HCT116 (cell line): ENCODE results near the gene PLAC8.

ENCODE experiments used
- EZH2phosphoT487 ChIP-seq: fragments of 200-600 bp; IDR thresholded peaks from 2 replicates; pipeline ENCODE4 v1.6.1; 2018; ENCODE audit warnings: antibody characterized with exemption, borderline replicate concordance
- TF ChIP-seq, protein P1 (sequence below), 3 experiments: fragments of 200-600 bp in 1 of 3; sonication (generic) in 1 of 3; IDR thresholded peaks in 2 of 3; conservative IDR thresholded peaks in 1 of 3; 2 replicates each; pipeline ENCODE4 v1.5.1; 2012 to 2017; ENCODE audit warnings: low read depth in 2 of 3, low read length in 2 of 3, antibody characterized with exemption in 1 of 3, borderline replicate concordance in 1 of 3, control low read depth in 1 of 3, mild to moderate bottlenecking in 1 of 3, mixed read lengths in 1 of 3, mixed run types in 1 of 3, moderate library complexity in 1 of 3; ENCODE audit not compliant: insufficient read depth in 1 of 3

- TF ChIP-seq, protein P1, sequence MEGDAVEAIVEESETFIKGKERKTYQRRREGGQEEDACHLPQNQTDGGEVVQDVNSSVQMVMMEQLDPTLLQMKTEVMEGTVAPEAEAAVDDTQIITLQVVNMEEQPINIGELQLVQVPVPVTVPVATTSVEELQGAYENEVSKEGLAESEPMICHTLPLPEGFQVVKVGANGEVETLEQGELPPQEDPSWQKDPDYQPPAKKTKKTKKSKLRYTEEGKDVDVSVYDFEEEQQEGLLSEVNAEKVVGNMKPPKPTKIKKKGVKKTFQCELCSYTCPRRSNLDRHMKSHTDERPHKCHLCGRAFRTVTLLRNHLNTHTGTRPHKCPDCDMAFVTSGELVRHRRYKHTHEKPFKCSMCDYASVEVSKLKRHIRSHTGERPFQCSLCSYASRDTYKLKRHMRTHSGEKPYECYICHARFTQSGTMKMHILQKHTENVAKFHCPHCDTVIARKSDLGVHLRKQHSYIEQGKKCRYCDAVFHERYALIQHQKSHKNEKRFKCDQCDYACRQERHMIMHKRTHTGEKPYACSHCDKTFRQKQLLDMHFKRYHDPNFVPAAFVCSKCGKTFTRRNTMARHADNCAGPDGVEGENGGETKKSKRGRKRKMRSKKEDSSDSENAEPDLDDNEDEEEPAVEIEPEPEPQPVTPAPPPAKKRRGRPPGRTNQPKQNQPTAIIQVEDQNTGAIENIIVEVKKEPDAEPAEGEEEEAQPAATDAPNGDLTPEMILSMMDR (IDR thresholded peaks at IDR 0.05 in 2 of 3, conservative IDR thresholded peaks at IDR 0.05 in 1 of 3; ENCODE audit: borderline replicate concordance in 1 of 3, insufficient read depth in 1 of 3, low read depth in 2 of 3, low read length in 2 of 3): no peak
- TF ChIP-seq EZH2phosphoT487: no peak
Observed at GRCh38 chr4:83125738-83126141, 11.2 kb upstream of the PLAC8 start.
